ENCODE data around the gene AHCYL1.
"Not testable (repeated sequence)": the region's sequence is repeated elsewhere in the genome, so short reads cannot be mapped to it uniquely, and the experiment has no call there.

The AHCYL1 gene

GRCh38 chr1:109946511-109946910 is 38.1 kb upstream of the AHCYL1 start:
- TF ChIP-seq CTCF (IDR thresholded peaks at IDR 0.05; ENCODE audit: extremely low read depth, insufficient read depth, missing control alignments), result no peak
- DNase-seq (ENCODE audit: low spot score), result no peak

GRCh38 chr1:109947582-109948284 is 36.8 kb upstream of the AHCYL1 start:
- no peak for DNase-seq (ENCODE audit: low spot score)
- no peak for TF ChIP-seq CTCF (IDR thresholded peaks at IDR 0.05; ENCODE audit: extremely low read depth, insufficient read depth, missing control alignments)
- in situ Hi-C loops (cut with MboI; ENCODE audit: low pct_unique_long_range_greater_than_20kb, low sequenced_read_pairs, unreplicated experiment), result no loop called here

More at GRCh38 chr1:109946511-109946910, 38.1 kb upstream of the AHCYL1 start:
- in situ Hi-C loops (cut with MboI; ENCODE audit: low pct_unique_long_range_greater_than_20kb, low sequenced_read_pairs, unreplicated experiment), result no loop called here

- no peak for TF ChIP-seq CTCF (IDR thresholded peaks at IDR 0.05; ENCODE audit: extremely low read depth, insufficient read depth, missing control alignments)
- in situ Hi-C loops (cut with MboI; ENCODE audit: low pct_unique_long_range_greater_than_20kb, low sequenced_read_pairs, unreplicated experiment), result no loop called here
- DNase-seq (ENCODE audit: low spot score), result no peak
Observed at GRCh38 chr1:109948285-109948630, 36.3 kb upstream of the AHCYL1 start.

GRCh38 chr1:109950038-109950437 is 34.5 kb upstream of the AHCYL1 start:
- TF ChIP-seq CTCF (IDR thresholded peaks at IDR 0.05; ENCODE audit: extremely low read depth, insufficient read depth, missing control alignments), result no peak
- DNase-seq (ENCODE audit: low spot score), result no peak
- in situ Hi-C loops (cut with MboI; ENCODE audit: low pct_unique_long_range_greater_than_20kb, low sequenced_read_pairs, unreplicated experiment), result no loop called here

GRCh38 chr1:109950509-109950908 is 34.1 kb upstream of the AHCYL1 start:
- TF ChIP-seq CTCF (IDR thresholded peaks at IDR 0.05; ENCODE audit: extremely low read depth, insufficient read depth, missing control alignments), result no peak
- in situ Hi-C loops (cut with MboI; ENCODE audit: low pct_unique_long_range_greater_than_20kb, low sequenced_read_pairs, unreplicated experiment), result no loop called here
- no peak for DNase-seq (ENCODE audit: low spot score)

GRCh38 chr1:109951501-109951900 is 33.1 kb upstream of the AHCYL1 start:
- DNase-seq (ENCODE audit: low spot score); in situ Hi-C loops (cut with MboI; ENCODE audit: low pct_unique_long_range_greater_than_20kb, low sequenced_read_pairs, unreplicated experiment): not testable (repeated sequence)

GRCh38 chr1:109954041-109954512 is 30.5 kb upstream of the AHCYL1 start:
- TF ChIP-seq CTCF (IDR thresholded peaks at IDR 0.05; ENCODE audit: extremely low read depth, insufficient read depth, missing control alignments), result no peak
- in situ Hi-C loops (cut with MboI; ENCODE audit: low pct_unique_long_range_greater_than_20kb, low sequenced_read_pairs, unreplicated experiment), result no loop called here
- no peak for DNase-seq (ENCODE audit: low spot score)

Data from GM13977 (cell line).